GM12892 (cell line): ENCODE measurements around the gene GPD1.

Source experiments
- DNase-seq: peaks from one replicate; pipeline ENCODE4 v3.0.0; 2011; ENCODE audit not compliant: insufficient read length
- FAIRE-seq: peaks from 2 replicates; lab custom pipeline; 2011; peaks lifted over from hg19 to GRCh38; lab: Jason Lieb, UNC
- POLR2A ChIP-seq: IDR thresholded peaks from 2 replicates; pipeline ENCODE4 v1.6.1; 2011; ENCODE audit warnings: low read depth, low read length, control low read depth
- POLR2AphosphoS5 ChIP-seq: IDR thresholded peaks from 2 replicates; pipeline ENCODE4 v1.6.1; 2011; ENCODE audit warnings: low read depth, low read length, control low read depth
- TAF1 ChIP-seq: IDR thresholded peaks from 2 replicates; pipeline ENCODE4 v1.6.1; 2011; ENCODE audit warnings: low read depth, mild to moderate bottlenecking, control low read depth, low read length, borderline replicate concordance

GPD1 gene

DNA sequence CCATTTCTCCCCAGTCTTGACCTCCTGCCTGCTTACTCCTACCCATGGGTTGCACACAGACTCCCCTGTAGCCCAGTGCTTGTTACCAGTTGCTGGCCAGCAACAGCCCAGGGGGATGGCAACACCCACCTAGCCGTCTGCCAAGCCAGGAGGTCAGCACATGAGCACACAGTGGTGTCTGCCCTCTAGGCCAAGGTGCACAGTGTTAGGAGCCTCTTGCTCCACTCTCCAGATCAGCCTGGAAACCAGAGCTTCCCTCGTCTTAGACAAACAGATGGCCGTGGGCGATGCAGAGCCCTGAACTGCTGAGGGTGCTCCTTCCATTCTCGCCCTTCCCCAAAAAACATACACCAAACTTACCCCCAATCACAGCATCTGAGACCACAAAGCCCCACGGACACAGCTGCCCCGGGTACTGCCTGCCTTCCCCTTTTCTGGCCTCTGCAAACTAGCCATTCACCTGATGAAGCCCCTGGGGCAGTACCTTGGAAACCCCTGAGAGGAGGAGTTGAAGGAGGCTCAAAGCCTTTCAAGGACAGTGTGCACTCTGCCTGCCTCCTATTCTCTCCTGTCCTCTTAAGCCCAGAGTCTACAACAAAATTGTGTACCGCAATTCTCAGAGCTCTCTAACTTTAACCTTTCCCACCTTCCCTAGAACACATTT, 1.0 kb upstream of the GPD1 start:
- TF ChIP-seq POLR2AphosphoS5 (no peak), TAF1 (no peak), POLR2A (no peak)
- FAIRE-seq (peak; percentile 27), DNase-seq (no peak)

DNA sequence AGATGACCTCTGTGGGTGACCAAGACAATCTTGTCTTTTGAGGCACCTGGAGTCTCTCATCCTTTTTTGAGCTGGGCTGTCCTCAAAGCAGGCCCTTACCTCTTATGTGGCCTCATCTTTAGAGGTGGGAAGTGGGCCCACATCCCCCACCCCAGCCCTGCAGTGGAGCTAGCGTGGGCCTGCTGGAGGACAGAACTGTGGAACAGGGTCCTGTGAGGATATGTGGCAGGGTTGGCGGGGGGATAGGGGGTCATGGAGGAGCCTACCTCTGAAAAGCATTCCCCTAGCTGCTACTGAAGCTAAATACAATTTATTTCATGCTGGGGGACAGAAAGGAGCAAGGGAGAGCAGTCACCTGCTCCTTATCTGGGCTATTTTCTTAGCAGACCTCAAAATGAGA, 457 bp upstream of the GPD1 start:
- DNase-seq (no peak), FAIRE-seq (no peak)
- TF ChIP-seq TAF1 (no peak), POLR2A (no peak), POLR2AphosphoS5 (no peak)

DNA sequence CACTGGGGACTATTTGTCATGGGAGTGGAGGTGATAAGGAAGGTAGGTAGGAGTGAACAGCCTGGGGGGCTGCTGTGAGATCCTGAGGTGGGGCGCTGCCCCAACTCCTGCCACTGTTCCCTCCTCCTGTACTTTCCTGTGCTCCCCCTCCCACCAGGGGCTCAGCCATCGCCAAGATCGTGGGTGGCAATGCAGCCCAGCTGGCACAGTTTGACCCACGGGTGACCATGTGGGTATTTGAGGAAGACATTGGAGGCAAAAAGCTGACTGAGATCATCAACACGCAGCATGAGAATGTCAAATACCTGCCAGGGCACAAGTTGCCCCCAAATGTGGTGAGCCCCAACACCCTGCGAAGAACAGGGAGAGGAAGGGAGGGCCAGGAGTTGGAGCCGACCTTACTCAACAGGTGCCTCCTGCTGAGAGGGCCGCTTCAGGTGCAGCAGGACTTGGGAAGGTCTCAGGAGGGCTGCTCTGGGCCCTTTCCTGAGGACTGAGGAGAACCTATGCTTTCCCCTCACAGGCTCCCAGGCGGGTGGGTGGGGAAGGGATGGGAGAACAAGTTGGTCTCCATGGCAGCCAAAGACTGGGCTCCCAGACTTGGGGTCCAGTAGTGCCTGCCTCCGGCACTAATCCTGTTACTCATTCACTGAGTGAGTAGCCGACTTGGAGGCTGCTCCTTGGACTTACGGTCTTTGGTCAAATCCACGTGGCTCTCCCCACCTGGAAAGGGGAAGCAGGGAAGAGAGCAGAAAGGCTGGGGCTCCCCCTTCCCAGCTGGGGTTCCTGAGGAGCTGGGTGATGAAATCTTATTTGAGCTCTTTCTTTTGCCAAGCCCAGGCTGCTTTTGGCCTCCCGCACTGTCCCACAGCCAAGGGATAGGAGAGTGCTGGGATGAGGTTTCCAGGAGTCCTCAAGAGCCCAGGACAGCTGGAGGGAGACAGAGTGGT, 884 bp downstream of the GPD1 start:
- no peak for FAIRE-seq
- TF ChIP-seq POLR2AphosphoS5 (no peak), POLR2A (no peak), TAF1 (no peak)

DNA sequence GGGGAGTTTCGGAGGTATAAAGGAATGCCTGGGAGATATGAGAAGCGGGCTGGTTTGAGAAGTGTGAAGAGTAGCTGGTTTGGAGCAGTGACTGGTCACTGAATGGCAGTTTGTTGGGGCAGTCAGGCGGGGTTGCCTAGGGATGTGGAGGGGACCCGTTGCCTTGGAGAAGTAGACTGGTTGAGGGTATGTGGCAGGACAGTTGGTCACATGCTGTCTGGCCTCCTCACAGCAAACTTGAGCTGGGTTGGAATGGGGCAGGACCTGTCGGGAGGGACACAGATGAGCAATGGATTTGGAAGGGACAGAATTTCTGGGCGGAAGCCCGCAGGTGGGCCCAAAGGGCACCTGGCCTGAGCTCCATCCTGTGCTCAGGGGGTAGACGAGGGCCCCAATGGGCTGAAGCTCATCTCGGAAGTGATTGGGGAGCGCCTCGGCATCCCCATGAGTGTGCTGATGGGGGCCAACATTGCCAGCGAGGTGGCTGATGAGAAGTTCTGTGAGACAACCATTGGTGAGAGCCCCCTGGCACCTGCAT, 2.2 kb downstream of the GPD1 start:
- TF ChIP-seq POLR2A, result no peak
- TF ChIP-seq TAF1, result no peak
- TF ChIP-seq POLR2AphosphoS5, result no peak
- FAIRE-seq (no peak), DNase-seq (no peak)

More for the DNA sequence above, 884 bp downstream of the GPD1 start:
- DNase-seq, result no peak

GRCh38 chr12:50106907-50107306, 3.1 kb downstream of the GPD1 start:
- FAIRE-seq, result no peak
- no peak for TF ChIP-seq POLR2AphosphoS5
- no peak for TF ChIP-seq POLR2A
- TF ChIP-seq TAF1, result no peak
- no peak for DNase-seq

- DNase-seq (no peak), FAIRE-seq (no peak)
- TF ChIP-seq POLR2A, result no peak
- no peak for TF ChIP-seq POLR2AphosphoS5
- no peak for TF ChIP-seq TAF1
These were observed 3.8 kb downstream of the GPD1 start for GRCh38 chr12:50107416-50108268.

- no peak for DNase-seq
- FAIRE-seq, result no peak
- no peak for TF ChIP-seq POLR2AphosphoS5
- TF ChIP-seq POLR2A, result no peak
- no peak for TF ChIP-seq TAF1
These were observed 5.5 kb downstream of the GPD1 start for GRCh38 chr12:50109319-50109718.

DNA sequence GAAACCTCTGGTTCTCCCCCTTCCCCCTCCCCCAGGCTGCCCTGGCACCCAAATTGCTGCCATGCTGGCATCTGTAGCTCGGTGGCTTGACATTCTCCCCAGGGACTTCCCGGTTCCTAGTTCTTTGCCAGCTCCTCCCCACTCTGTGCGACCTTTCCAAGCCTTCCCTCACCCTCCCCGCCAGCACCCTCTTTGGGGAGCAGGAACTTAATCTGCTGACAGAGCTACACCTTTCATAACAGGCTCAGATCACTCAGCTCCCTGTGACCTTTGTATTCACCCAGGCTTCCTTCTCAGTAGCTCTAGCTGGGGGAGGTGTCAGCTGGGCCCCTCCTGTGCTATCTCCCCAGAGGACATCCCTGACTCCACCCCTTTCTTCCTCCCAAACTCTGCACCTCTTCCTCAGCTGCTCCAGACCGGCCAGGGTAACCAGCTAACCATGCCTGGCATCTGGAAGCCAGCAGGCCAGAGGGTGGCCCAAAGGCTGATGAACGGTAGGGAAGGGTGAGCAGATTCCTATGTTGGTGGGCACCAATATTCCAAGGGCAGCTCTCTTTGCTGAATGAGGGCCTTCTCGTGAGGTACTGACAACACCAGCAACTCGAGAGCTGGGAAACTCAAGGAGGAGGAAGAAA, 6.4 kb downstream of the GPD1 start:
- TF ChIP-seq POLR2A, result no peak
- TF ChIP-seq TAF1, result no peak
- TF ChIP-seq POLR2AphosphoS5, result no peak
- DNase-seq, result peak; percentile 52
- FAIRE-seq, result peak; percentile 84

- FAIRE-seq (peak; percentile 57), DNase-seq (no peak)
- TF ChIP-seq POLR2A, result no peak
- TF ChIP-seq POLR2AphosphoS5, result no peak
- no peak for TF ChIP-seq TAF1
These were observed 7.0 kb downstream of the GPD1 start for GRCh38 chr12:50110762-50111351.

DNA sequence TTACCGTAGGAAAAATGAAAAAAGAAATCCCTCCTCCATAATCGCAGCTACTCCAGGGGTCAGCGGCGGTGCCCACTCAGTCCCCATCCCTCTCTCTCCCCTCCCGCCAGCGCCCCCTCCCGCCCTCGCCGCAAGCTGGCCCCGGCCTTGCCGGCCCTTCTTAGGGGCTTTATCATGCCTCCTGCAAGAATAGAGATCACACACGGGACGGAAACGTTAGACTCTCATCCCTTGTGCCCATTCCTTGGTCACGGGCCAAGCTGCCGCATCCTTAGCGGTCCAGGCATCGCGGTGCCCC, 7.5 kb downstream of the GPD1 start:
- FAIRE-seq, result no peak
- no peak for DNase-seq
- no peak for TF ChIP-seq POLR2A
- no peak for TF ChIP-seq TAF1
- no peak for TF ChIP-seq POLR2AphosphoS5

GRCh38 chr12:50111693-50112455, 8.1 kb downstream of the GPD1 start, which contains the start of gene COX14:
COX14 (plus strand) TSS chr12:50112236; CDS start chr12:50120044, 7,808 bp downstream.
- peak; percentile 93 for DNase-seq
- TF ChIP-seq TAF1, result peak; percentile 88
- peak; percentile 97 for TF ChIP-seq POLR2A
- peak; percentile 98 for TF ChIP-seq POLR2AphosphoS5
- peak; percentile 98 for FAIRE-seq
